ENCODE results near the gene CHCHD6. TPM values are rescaled to one million over a fixed set of nuclear protein-coding genes. Genes with fewer than 3 reads are reported as not detected.

CHCHD6 gene
- total RNA-seq, 1 donor: 9.1 TPM

DNA sequence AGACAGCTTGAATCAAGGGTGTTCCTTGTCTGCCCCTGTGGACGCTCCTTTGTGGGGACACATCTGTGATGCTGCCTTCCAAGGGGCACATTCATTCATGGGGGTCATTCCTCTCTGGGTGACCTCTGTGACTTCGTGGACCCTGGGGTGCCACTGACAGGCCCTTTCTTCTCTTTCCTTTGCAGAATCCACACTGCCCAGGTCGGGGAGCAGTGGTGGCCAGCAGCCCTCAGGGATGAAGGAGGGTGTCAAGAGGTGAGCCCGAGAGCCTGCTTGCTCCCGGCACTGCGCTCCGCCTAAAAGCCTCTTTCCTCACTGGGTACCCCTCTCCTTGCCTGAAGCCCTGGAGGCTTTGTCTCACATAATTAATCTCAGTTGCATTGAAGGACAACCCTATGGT is 26.3 kb downstream of the CHCHD6 start:
- H3K4me3 ChIP-seq (ENCODE audit: low read depth, low read length): no peak overlapping the region
- no peak for TF ChIP-seq CTCF (IDR thresholded peaks at IDR 0.05; ENCODE audit: insufficient read depth, low read depth, low read length)
- DNase-seq (ENCODE audit: low read depth): no peak

- H3K4me3 ChIP-seq (ENCODE audit: low read depth, low read length): no peak overlapping the region
- DNase-seq (ENCODE audit: low read depth): no peak
- TF ChIP-seq CTCF (IDR thresholded peaks at IDR 0.05; ENCODE audit: insufficient read depth, low read depth, low read length): no peak
These were observed 27.0 kb downstream of the CHCHD6 start for GRCh38 chr3:126731044-126731443.

DNA sequence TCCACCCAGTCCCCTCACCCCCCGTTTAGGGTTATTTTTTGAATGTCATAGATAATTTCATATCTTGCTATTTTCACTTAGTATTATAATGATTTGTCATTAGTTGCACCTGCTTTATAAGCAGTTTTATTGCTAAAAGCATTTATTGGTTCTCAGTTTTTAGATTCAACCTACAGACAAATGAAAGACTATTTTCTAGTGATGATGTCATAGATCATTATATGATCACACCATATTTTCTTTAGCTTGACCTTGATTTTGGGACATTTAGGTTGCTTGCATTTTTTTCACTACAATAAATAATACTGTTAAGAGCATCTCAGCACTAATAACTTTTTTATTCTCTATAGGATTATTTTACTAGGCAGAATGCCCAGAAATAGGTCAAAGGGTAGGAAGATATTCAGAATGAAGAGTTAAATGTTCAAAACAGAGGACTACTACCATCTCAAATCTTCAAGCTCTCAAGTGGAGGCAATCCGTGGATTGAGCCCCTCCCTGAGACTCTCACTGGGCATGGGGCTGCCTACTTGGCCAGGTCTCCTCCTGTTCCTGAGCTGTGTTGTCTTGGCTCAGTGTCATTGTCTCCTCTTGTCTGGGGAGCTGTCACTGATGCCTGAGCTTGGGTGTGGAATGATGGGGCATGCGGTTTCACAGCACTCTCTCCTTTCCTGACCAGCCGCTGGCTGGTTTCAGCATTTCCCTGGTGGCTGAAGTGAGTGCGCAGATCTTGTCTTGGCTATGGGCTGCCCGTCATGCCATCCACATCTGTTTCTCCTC is 28.4 kb downstream of the CHCHD6 start:
- no peak for DNase-seq (ENCODE audit: low read depth)
- H3K4me3 ChIP-seq (ENCODE audit: low read depth, low read length): no peak overlapping the region
- TF ChIP-seq CTCF (IDR thresholded peaks at IDR 0.05; ENCODE audit: insufficient read depth, low read depth, low read length): no peak

- DNase-seq (ENCODE audit: low read depth): no peak
- no peak for TF ChIP-seq CTCF (IDR thresholded peaks at IDR 0.05; ENCODE audit: insufficient read depth, low read depth, low read length)
- H3K4me3 ChIP-seq (ENCODE audit: low read depth, low read length): no peak overlapping the region
These were observed 29.0 kb downstream of the CHCHD6 start for GRCh38 chr3:126733061-126733430.

- TF ChIP-seq CTCF (IDR thresholded peaks at IDR 0.05; ENCODE audit: insufficient read depth, low read depth, low read length): no peak
- DNase-seq (ENCODE audit: low read depth): no peak
- H3K4me3 ChIP-seq (ENCODE audit: low read depth, low read length): no peak overlapping the region
These were observed 30.2 kb downstream of the CHCHD6 start for GRCh38 chr3:126734106-126734723.

GRCh38 chr3:126737527-126737926 is 33.5 kb downstream of the CHCHD6 start:
- no peak overlapping the region for H3K4me3 ChIP-seq (ENCODE audit: low read depth, low read length)
- DNase-seq (ENCODE audit: low read depth): no peak
- TF ChIP-seq CTCF (IDR thresholded peaks at IDR 0.05; ENCODE audit: insufficient read depth, low read depth, low read length): no peak

All from fibroblast of villous mesenchyme (primary cell).